ENCODE results near the gene SCGB3A2.

Gene SCGB3A2

DNA sequence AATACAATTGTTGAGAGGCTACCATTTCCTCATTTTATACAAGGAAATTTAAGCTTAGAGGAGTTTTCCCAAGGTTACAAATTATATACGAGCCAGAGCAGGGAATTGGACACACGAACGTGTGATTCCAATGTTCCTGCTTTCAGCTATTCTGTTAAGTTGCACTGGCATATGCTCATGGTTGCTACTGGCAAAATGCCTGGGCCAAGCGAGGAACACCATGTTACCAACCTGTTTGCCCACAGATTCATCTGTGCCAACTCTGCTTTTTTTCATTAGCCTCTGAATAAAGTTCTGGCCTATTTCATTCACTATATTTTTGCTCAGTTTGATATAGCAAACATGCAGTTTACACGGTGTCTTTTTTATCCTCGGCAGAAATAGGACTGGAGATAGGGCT lies 32.9 kb downstream of the SCGB3A2 start:
- no peak for DNase-seq

DNA sequence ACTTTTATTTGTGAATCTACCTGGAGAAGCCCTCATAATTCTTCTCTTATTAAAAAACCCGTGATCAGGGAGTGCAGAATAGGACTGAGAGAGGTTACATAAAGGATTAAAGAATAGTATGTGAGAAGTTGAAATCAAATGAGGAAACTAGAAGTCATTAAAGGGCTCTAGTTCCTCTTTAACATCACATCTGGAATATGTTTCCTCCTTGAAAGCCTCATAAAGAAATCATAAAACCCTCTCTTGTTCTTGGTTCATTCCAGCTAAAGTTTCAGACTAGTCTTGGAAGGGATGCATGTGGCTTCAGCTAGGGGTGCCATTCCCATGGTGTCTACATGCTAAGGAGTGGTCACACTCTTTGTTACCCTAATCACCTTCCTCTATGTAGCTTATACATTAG lies 33.5 kb downstream of the SCGB3A2 start:
- no peak for DNase-seq

GRCh38 chr5:147913786-147914185 lies 35.3 kb downstream of the SCGB3A2 start:
- DNase-seq: no peak

- no peak for DNase-seq
Measured at GRCh38 chr5:147918101-147918685, 39.7 kb downstream of the SCGB3A2 start.

DNA sequence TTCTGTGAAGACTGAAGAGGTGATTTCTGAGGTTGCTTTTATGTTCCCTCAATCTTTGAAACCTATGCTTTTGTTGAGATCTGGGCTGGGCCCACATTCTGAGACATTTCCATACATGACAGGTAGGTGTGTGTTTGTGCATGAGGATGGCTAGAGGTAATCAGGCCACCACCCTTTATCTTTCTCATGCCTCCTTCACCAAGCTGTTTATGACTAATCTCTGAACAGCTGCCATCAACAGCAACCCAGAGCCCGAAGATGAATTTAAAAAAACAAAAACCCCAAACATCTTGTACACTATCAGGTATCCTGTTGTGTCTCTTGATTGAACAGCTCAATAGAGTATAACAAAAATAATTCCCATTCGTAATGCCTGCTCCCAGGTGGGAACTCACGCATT lies 40.4 kb downstream of the SCGB3A2 start:
- no peak for DNase-seq

GRCh38 chr5:147920420-147921030 lies 42.0 kb downstream of the SCGB3A2 start:
- no peak for DNase-seq

- DNase-seq: no peak
Measured at GRCh38 chr5:147921136-147921535, 42.6 kb downstream of the SCGB3A2 start.

DNA sequence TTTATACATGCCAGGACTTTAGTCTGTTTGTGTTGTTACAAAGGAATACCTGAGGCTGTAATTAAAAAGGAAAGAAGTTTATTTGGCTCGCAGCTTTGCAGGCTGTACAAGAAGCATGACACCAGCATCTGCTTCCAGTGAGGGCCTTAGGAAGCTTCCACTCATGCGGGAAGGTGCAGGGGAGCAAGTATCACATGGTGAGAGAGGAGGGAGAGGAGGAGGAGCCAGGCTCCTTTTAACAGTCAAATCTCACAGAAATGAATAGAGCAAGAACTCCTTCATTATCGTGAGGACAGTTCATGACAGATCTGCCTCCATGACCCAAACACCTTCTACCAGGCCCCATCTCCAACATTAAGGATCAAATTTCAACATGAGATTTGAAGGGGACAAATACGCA lies 46.5 kb downstream of the SCGB3A2 start:
- no peak for DNase-seq

DNA sequence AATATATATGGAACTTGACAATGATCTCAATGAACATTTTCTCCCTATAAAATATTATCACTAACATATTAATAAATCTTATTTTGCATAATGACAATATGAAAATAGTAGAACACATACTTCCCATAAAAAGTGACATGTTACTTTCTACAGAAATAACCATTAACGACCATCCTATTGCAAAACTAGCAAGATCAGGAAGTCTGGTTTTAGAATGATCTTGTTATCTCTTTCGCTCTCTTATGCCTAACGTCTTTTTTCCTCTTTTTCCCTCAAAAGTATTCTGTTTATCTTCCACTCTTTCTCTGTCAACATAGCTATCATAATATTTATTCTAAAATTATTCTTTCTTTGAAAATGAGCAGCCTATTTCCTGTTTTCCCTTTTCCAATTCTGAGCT lies 49.4 kb downstream of the SCGB3A2 start:
- no peak for DNase-seq

DNA sequence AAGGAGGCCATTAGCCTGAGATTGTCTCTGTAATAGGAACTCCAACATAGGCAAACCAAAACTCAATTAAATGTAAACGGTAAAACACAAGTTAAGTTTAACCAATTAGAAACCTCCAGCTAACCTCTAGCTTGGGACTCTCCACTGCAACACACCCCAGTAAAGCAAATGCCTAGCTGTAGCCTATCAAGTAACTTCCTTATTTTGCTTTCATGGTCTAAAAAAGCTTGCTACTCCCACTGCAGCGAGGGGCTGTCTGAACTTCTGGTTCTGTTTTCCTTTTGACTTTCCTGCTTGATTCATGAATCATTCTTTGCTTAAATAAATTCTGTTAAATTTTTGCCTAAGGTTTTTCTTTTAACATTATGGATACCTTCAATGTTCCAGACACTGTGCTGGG lies 52.3 kb downstream of the SCGB3A2 start:
- DNase-seq: no peak

All from KG1 (cell line).